ENCODE results near the gene RCAN2.

GRCh38 chr6:46357591-46357990 lies 133.7 kb downstream of the RCAN2 start:
- TF ChIP-seq POLR2AphosphoS5 (IDR thresholded peaks at IDR 0.05; ENCODE audit: low read depth, low read length) (no peak), POLR2A (IDR thresholded peaks at IDR 0.05; ENCODE audit: low read depth, low read length) (no peak), TAF1 (IDR thresholded peaks at IDR 0.05; ENCODE audit: low read depth, low read length) (no peak), POU2F2 (IDR thresholded peaks at IDR 0.05; ENCODE audit: low read depth, low read length) (no peak)

Measured in GM12891 (cell line).